Anterior cingulate cortex (tissue), 58 donors: ENCODE data around the gene PNKD.

ENCODE experiments used
- DNase-seq, 58 donors: peaks; one replicate each; lab custom pipeline; 2025; lab: John Stamatoyannopoulos, UW

Gene PNKD

DNA sequence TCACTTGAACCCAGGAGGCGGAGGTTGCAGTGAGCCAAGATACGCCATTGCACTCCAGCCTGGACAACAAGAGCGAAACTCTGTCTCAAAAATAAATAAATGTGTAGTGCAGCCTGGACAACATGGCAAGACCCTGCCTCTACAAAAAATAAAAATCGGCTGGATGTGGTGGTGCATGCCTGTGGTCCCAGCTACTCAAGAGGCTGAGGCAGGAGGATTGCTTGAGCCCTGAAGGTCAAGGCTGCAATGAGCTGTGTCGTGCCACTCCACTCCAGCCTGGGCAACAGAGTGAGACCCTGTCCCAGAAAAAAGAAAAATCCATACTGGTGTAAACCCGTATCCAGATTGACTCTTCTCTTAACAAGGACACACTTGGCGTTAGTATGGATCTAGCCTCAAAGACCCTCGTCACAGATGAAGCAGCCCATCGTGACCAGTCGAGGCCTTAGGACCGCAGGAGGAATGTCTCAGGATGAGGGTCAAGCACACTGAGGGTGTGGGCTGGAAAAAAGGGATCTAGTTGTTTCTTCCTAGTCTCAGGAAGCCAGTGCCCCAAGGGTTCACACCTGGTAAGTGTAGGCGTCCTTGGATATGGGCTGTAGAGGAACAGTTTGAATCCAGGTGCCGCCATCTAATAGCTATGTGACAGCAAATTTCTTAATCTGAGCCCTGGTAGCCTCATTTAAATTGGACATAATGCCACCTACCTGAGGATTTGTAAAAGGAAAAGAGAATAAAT, 13.5 kb upstream of the PNKD start:
- DNase-seq = no peak

DNA sequence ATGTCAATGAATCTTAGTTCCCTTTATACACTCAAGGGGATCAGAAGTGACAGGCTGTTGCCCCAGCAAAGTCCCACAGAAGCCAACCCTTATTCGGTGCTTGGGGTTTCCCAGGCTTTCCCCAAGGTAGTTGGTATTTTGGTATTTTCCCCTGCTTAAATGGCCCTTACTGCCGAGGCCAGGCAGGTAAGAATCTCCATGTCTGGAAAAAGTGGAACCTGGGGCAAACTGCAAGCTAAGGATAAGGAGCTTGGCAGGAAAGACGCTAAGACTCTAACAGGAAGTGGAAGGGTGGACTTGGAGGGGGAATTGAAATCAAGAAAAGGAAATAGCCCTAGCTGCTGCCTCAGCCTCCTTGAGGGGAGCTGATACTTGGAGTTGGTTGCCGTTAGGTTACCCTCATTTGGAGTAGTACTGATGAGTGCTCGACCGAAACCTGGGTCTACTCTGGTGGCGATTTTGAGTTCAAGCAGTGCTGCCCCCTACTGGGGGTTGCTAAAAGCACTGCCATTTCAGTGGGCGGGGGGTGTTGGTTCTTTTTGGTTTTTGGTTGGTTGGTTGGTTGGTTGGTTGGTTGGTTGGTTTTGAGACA, 12.8 kb upstream of the PNKD start:
- DNase-seq = peak in 7 of 58 donors; percentile 11 to 29 (median 14)

DNA sequence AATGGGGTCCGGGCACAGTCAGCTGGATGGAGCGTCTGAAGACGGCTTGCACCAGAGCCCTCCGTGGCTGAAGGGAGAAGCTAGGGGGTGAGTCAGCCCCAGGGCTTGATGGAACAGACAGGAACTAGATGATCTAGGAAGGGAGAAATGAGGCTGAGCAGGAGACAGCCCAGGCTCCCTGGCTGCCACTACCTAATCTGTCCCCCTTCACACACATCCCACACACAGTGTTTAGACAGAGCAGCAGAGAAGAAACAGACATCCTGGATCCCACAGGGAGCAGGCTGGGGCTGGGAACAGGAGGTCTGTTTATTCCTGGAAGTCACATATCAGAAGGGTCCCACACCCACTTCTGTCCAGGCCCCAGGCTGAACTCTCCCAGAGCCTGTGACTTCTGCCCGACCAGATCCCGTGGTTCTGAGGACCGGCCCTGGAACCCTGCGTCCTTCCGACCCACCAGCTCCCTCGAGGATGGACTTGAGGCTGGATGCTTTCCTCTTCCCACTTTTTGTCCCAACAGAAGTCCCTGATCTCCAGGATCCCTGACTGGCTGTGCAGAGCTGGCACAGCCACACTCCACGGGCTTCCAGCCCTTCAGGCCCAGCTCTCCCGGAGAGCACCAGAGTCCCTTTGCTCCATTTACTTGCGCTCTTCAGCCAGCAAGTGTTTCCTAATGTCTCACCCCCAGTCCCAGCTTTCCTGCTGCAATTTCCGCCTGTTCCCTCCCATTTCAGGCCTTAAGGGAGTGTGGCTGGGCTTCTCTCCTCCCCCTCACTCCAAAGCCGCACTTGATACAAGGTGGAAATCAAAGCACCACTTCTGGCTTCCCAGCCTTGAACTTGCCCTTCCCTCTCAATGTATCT, 11.0 kb upstream of the PNKD start:
- peak in 13 of 58 donors; percentile 7 to 69 (median 23) for DNase-seq

DNA sequence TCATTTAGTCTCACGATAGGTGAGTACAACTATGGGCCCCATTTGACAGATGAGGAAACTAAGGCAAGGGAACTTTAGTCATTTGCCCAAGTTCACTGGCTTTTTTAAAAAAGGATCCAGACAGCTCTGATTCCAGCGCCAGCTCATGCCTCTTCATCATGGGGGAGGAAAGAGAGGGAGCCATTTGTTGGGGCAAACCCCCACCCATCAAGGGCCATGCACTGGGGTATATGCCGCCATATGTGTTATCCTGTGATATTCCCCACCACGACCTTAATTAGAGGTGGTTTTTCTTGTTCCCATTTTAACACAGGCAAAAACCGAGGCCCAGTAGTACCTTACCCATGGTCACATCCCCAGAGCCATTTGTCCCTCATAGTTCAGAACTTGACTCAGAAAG, 10.2 kb upstream of the PNKD start:
- no peak for DNase-seq

DNA sequence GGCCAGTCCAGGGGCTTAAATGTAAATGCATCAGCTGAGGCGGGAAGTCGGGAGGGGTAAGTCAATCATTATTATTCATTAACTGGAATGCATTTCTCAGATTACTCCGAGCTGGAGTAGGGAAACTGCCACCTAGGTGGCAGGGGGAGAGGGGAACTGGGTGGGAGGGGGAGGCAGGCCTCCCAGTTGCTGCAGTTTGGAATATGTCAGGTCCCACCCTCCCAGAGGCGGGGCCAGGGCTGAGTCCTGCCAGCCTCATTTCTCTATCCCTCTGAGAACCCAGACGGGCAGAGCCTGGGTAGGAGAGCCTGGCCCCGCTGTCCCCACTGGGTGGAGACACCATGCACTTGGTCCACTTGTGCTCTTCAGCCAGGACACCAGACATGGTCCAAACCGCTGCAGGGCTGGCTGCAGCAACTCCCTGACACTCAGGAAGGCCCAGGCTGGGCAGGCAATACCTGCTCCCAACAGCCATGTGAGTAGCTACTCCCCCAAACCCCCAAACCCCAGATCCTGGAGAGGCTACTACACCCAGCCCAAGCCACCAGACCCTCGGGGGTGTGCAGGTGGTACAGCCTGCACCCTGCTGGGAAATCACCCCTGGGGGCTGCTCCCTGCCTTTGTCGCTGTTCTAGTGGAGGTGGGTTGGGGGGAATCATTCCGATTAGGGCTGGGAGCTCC, 9.4 kb upstream of the PNKD start, which contains the start of gene GPBAR1:
Gene GPBAR1 (plus strand): TSS at position 274 of the 681 bp plus-strand sequence. CDS start 1,710 bp downstream, outside the sequence.
- DNase-seq = no peak

DNA sequence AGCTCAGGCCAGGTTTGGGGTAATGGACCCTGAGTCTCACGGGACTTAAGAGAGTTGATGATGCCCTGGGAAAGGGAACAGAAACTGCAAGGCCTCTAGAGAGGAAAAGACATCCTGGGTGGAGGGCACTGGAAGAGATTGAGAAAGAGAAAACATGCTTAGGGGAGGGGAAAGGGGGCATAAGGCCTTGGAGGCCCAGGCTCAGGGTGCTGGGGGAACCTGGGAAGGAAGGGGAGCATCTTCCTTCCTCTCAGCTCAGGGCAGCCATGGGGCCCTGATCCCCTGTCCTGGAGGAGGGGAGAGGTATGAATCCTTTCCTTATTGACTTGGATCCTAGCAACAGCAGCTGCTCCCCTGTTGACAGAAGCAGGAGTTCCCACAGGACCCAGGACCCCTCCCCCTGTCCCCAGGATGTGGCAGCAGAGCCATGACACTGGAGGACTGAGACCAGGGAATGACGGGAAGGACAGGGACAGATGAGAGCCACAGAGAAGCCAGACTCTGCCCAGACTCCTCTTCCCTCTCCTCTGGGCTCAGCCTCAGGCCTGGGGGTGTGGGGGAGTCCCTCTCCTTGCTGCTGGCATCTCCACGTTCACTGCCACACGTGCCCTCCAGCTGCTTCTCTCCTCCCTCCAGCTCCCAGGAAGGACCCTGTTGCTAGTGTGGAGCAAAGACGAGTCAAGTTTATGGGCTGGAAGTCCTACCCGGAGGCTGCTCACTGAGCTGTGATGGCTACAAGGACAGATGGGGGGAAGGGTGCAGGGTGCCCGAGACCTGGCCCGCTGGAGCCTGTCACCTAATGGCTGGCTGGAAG, 8.7 kb upstream of the PNKD start:
- DNase-seq = no peak

DNA sequence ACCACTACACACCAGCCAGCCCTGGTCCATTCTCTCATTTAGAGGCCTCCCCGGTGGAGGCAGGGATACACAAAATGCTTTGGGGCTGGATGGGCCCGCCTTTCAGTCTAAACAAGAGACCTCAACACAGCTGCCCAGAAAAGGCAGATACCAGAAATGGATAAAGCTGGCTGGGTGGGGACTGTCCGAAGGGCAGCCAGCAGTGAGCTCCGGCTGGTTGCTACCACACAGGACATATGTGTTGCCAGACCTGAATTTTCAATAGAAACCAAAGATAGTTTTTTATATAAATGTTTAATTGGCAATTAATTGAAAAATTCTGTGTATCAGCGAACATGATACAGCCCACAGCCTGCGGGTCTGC, 8.1 kb upstream of the PNKD start:
- DNase-seq = no peak

DNA sequence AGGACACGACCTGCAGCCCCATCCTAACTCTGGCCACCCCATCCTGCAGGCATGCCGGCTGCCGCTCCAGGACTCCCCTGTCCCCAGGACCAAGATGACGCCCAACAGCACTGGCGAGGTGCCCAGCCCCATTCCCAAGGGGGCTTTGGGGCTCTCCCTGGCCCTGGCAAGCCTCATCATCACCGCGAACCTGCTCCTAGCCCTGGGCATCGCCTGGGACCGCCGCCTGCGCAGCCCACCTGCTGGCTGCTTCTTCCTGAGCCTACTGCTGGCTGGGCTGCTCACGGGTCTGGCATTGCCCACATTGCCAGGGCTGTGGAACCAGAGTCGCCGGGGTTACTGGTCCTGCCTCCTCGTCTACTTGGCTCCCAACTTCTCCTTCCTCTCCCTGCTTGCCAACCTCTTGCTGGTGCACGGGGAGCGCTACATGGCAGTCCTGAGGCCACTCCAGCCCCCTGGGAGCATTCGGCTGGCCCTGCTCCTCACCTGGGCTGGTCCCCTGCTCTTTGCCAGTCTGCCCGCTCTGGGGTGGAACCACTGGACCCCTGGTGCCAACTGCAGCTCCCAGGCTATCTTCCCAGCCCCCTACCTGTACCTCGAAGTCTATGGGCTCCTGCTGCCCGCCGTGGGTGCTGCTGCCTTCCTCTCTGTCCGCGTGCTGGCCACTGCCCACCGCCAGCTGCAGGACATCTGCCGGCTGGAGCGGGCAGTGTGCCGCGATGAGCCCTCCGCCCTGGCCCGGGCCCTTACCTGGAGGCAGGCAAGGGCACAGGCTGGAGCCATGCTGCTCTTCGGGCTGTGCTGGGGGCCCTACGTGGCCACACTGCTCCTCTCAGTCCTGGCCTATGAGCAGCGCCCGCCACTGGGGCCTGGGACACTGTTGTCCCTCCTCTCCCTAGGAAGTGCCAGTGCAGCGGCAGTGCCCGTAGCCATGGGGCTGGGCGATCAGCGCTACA, 7.4 kb upstream of the PNKD start:
- DNase-seq = no peak

DNA sequence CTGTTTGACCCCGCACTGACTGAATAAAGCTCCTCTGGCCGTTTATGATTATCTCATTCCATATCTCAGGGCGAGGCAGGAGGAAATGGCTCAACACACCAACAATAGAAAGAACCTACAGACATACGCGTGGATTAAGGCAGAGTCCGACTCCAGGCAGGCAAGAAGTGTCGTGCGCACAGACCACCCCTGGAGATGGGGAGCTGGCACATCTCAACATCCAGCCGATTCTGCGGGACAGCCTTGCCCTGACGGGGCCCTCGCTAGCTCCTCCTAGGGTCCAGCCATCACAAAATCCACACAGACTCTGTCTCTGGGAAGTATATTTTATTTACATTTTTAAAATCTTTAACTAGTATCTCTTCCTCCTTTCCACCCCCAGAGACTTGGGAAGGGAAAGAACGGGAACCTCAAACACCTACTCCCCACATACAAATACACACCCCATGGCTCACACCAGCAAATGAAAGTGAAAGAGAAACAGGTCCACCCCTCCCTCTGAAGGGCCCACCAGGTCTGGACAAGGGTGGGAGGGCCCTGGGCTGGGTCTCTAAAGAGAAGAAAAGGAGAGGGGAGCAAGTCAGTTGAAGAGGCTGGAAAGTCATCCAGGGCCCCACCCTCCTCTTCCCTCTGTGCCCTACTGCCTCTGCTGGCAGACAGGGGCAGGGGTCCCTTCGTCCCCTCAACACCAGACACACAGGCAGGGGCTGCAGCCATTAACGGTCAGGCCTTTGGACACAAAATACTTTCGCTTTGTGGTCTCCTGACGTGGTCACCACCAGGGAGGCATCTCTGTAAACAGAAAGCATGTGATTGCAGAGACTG, 6.3 kb upstream of the PNKD start:
- DNase-seq = no peak

DNA sequence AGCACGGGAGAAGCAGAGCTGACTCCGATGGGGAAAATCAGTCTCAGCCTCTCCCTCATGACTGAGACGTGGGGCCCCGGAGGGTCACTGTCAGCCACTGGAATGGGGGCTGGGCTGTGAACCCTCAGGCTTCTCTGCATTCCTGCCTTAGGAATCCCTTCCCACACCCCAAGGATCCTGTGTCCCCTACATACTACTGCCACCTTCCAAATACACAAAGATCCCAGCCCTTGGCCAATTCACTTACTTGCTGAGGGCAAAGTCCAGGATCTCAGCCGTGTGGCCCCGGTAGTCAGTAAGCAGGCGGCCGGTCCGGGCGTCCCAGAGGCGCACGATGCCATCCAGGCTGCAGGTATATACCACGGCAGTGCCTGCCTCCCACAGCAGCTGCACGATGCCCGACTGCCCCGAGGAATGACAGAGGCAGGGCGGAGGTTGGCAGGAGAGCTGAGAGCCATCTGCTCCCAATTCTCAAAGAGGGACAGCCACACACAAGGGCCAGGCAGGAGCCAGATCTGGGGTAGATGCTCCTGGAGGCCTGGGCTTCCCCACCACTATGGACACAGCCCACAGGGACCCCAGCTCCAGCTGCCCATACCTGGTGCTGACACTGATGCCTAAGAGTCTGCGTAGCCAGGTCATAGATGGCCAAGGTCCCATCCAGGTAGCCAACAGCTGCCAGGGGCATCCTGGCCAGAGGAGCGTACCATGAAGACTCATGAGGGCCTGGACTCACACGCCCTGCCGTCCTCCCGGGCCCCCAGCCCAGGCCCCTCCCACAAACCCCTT, 5.4 kb upstream of the PNKD start:
- DNase-seq = no peak

DNA sequence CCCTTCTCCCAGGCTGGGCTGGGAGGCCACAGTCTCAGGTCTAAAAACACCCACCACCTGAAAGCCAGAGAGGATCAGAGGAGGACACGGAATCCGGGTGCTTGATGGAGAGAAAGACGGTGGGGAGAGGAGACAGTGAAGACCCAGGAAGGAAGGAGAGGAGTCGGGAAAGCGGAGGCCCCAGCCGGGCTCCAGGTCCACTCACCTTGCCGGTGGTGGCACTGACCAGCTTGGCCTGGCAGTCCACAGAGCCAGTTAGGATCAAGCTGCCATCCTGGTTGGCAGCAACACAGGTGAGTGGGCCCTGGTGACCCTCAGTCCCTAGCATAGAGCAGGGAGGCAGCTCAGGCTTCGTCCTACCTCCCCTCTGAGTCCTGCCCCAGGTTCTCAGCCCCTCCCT, 4.7 kb upstream of the PNKD start:
- no peak for DNase-seq

DNA sequence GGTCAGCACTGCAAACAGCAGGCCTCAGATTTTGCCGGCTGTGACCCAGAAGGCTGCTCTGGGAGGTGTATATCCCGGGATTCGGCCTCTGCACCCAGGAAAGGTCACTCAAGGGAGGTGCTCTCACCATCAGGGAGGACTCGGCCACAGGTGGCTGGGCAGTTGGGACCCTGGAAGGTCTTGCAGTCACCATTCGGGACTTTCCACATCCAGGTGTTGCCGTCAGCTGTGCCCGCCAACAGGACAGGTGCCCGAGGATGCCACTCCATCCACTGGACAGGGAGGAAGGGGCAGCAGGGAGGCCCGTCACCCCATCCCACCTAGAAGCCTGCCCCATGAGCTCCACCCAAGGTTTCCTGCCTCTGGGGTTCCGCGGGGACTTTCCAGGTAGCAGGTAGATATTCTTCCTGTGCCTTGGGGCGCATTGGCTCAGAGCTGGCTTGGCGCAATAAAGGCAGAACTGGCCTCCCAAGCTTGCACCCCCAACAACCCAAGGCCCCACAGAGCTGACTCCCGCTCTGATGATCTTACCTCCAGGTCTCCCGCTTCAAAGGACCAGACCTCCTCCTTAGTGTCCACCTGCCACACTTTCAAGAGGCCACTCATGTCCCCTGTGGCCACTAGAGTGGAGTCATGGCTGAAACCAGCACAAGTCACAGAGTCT, 3.9 kb upstream of the PNKD start:
- no peak for DNase-seq

DNA sequence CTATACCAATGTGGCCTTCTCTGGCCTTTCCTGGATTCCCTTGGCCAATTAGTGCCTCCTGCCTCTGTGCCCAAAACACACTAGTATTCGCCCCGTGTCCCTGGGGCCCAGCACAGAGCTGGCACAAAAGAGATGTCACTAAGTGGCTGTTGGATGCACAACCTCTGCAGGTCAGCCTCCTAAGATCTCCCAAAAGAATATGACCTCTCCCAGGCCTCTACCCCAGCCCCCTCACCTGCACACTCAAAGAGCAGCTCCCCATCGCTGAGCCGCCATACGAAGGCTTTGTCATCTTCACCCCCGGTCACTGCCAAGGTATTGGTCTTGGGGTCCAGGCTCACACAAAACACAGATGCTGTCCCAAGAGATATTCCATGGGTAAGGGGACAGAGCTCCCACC, 3.1 kb upstream of the PNKD start:
- no peak for DNase-seq

DNA sequence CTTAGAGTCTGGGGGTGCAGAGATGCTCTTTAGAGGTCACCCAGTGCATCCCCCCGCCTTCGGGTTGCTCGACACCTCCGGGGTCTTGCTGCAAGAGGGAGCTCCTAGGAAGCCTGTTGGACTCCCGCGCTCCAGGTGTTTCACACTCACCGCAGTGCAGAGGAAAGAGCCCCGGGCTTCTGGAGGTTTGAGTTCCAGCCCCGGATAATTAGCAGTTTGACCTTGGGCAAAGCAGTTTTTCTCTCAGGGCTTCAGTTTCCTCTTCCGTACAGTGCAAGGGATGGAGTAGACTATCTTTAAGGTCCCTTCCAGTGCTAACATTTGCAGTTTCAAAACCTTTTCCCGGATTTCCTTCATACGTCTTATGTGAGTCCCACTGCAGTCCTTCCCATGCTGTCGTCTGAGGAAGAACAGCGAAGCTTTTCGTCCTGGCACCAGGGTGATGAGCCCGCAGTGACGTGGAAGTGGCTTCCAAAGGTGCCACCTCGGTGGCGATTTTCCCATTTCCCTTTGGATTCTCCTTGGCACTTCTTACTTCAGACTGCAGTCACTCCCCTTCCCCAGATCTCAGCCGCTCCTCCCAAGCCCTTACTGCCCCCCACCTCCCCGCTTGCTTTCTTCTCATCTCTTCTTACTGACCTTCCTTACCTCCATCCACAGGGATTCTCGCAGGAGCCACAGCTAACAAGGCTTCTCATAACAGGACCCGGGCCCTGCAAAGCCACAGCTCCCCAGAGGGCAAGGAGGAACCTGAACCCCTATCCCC, 585 bp downstream of the PNKD start:
- DNase-seq = peak in 3 of 58 donors; percentile 12 to 72 (median 54)

DNA sequence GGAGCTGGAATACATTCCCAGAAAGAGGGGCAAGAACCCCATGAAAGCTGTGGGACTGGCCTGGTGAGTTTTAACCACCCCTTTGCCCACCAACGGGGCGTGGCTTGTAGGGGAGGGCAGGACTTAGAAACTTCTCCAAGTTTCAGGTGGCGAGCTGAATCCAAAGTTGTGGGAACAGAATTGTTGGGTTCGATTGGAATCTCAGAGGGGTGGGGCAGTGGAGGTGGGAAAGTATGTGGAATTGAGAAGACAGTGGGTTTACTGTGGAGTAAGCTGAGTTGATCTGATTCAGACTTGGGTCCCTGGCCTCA, 1.1 kb downstream of the PNKD start:
- DNase-seq = no peak
